H1 (cell line): ENCODE data around the gene APLP2. TPM values are rescaled to one million over a fixed set of nuclear protein-coding genes. Genes with fewer than 3 reads are reported as not detected.

Source experiments
- CTCF ChIA-PET: fragments of 300-600 bp; sonication (Branson Sonifier 250); formaldehyde crosslinking; loops from one replicate; lab custom pipeline; 2021; ENCODE audit not compliant: partially characterized antibody; lab: Charles Lee
- POLR2A ChIA-PET: fragments of 300-600 bp; sonication (Branson Sonifier 250); formaldehyde crosslinking; loops from one replicate; lab custom pipeline; 2021; ENCODE audit warnings: inconsistent platforms; ENCODE audit not compliant: partially characterized antibody; lab: Charles Lee
- DNase-seq, 2 experiments: peaks; one replicate each; pipeline versions ENCODE4 v3.0.0 to v3.0.0-alpha.2; 2010 to 2022; ENCODE audit warnings: low spot score in 2 of 2, low read depth in 1 of 2, mixed read lengths in 1 of 2
- FAIRE-seq: peaks from 2 replicates; lab custom pipeline; 2011; peaks lifted over from hg19 to GRCh38; lab: Jason Lieb, UNC
- H2AFZ ChIP-seq: 2 replicates; pipeline ENCODE4 v1.8.1; 2012; ENCODE audit warnings: low read length, inconsistent platforms
- H2AK5ac ChIP-seq: 2 replicates; pipeline ENCODE4 v1.6.1; 2013; ENCODE audit warnings: low read depth, low read length
- H2BK120ac ChIP-seq: replicated peaks from 2 replicates; pipeline ENCODE3; 2013; ENCODE audit warnings: low read depth, low read length, inconsistent platforms
- H2BK12ac ChIP-seq: 2 replicates; pipeline ENCODE4 v1.6.1; 2013; ENCODE audit warnings: low read depth, low read length
- H2BK15ac ChIP-seq: 2 replicates; pipeline ENCODE4 v1.6.1; 2013; ENCODE audit warnings: low read length
- H2BK20ac ChIP-seq: 2 replicates; pipeline ENCODE4 v1.6.1; 2013; ENCODE audit warnings: low read length
- H2BK5ac ChIP-seq: 2 replicates; pipeline ENCODE4 v1.6.1; 2013; ENCODE audit warnings: low read depth, low read length
- H3K14ac ChIP-seq: 2 replicates; pipeline ENCODE4 v1.6.1; 2013; ENCODE audit warnings: inconsistent platforms; ENCODE audit not compliant: insufficient read length
- H3K18ac ChIP-seq: 2 replicates; pipeline ENCODE4 v1.6.1; 2013; ENCODE audit warnings: low read length; ENCODE audit errors: extremely low read depth
- H3K23ac ChIP-seq: 2 replicates; pipeline ENCODE4 v1.6.1; 2013; ENCODE audit warnings: inconsistent platforms; ENCODE audit not compliant: insufficient read length
- H3K23me2 ChIP-seq: 2 replicates; pipeline ENCODE4 v1.6.1; 2013; ENCODE audit warnings: low read depth, low read length
- H3K27ac ChIP-seq: 2 replicates; pipeline ENCODE4 v1.6.1; 2011; ENCODE audit warnings: low read depth, low read length, inconsistent platforms
- H3K27me3 ChIP-seq, 4 experiments: replicated peaks in 1 of 4; 1 replicate in 1 of 4; 2 replicates in 3 of 4; pipeline versions ENCODE4 v1.6.1 to v1.8.1; 2011 to 2013; ENCODE audit warnings: low read length in 3 of 4, mild to moderate bottlenecking in 3 of 4, inconsistent platforms in 2 of 4, mixed read lengths in 2 of 4, moderate library complexity in 1 of 4; ENCODE audit not compliant: control insufficient read depth in 3 of 4, insufficient read depth in 3 of 4; ENCODE audit errors: extremely low read depth in 1 of 4
- H3K36me3 ChIP-seq, 4 experiments: 2 replicates each; pipeline versions ENCODE4 v1.6.1 to v1.8.1; 2011 to 2013; ENCODE audit warnings: mild to moderate bottlenecking in 4 of 4, low read length in 3 of 4, moderate library complexity in 2 of 4, control low read depth in 1 of 4, inconsistent platforms in 1 of 4; ENCODE audit not compliant: insufficient read depth in 4 of 4, control insufficient read depth in 2 of 4
- H3K4ac ChIP-seq: replicated peaks from 2 replicates; pipeline ENCODE3; 2013; ENCODE audit warnings: low read length, low read depth, mixed read lengths, inconsistent platforms; ENCODE audit not compliant: insufficient read length
- H3K4me1 ChIP-seq, 4 experiments: replicated peaks in 1 of 4; 1 replicate in 1 of 4; 2 replicates in 3 of 4; pipeline versions ENCODE4 v1.6.1 to v1.8.1; 2011 to 2013; ENCODE audit warnings: low read length in 3 of 4, inconsistent platforms in 2 of 4, mixed read lengths in 1 of 4; ENCODE audit not compliant: insufficient read depth in 4 of 4, control insufficient read depth in 3 of 4
- H3K4me2 ChIP-seq, 2 experiments: 2 replicates each; pipeline versions ENCODE4 v1.6.1 to v1.8.1; 2011 to 2013; ENCODE audit warnings: low read depth in 2 of 2, low read length in 2 of 2, control low read depth in 1 of 2, inconsistent platforms in 1 of 2, mild to moderate bottlenecking in 1 of 2; ENCODE audit not compliant: insufficient read depth in 1 of 2
- H3K4me3 ChIP-seq, 4 experiments: fragments of 200-600, 300-600 bp in 1 of 4; sonication (generic), shearing (Covaris generic), sonication (Bioruptor Twin) in 1 of 4; 2 replicates each; pipeline versions ENCODE4 v1.5.1 to v1.8.1; 2011 to 2016; ENCODE audit warnings: low read length in 4 of 4, low read depth in 3 of 4, control low read depth in 2 of 4, inconsistent platforms in 2 of 4, mild to moderate bottlenecking in 2 of 4, mixed read lengths in 1 of 4, moderate library complexity in 1 of 4; ENCODE audit not compliant: insufficient read depth in 2 of 4; ENCODE audit errors: extremely low read depth in 1 of 4
- H3K56ac ChIP-seq: replicated peaks from 2 replicates; pipeline ENCODE3; 2013; ENCODE audit warnings: low read depth, mild to moderate bottlenecking, mixed read lengths, low read length, inconsistent platforms; ENCODE audit not compliant: insufficient read length
- H3K79me1 ChIP-seq: 2 replicates; pipeline ENCODE4 v1.6.1; 2013; ENCODE audit warnings: low read depth, low read length, control low read depth
- H3K79me2 ChIP-seq, 2 experiments: 2 replicates each; pipeline versions ENCODE4 v1.6.1 to v1.8.1; 2012 to 2013; ENCODE audit warnings: low read length in 2 of 2, mild to moderate bottlenecking in 2 of 2, inconsistent platforms in 1 of 2; ENCODE audit not compliant: insufficient read depth in 2 of 2, control insufficient read depth in 1 of 2
- H3K9ac ChIP-seq, 4 experiments: replicated peaks in 1 of 4; 1 replicate in 1 of 4; 2 replicates in 3 of 4; pipeline versions ENCODE4 v1.6.1 to v1.8.1; 2011 to 2013; ENCODE audit warnings: low read depth in 3 of 4, low read length in 3 of 4, control low read depth in 2 of 4, mild to moderate bottlenecking in 2 of 4, moderate library complexity in 2 of 4, inconsistent platforms in 1 of 4; ENCODE audit errors: extremely low read depth in 1 of 4
- H3K9me3 ChIP-seq, 2 experiments: 2 replicates each; pipeline versions ENCODE4 v1.6.1 to v1.8.1; 2012 to 2013; ENCODE audit warnings: mild to moderate bottlenecking in 2 of 2, moderate library complexity in 2 of 2, control low read depth in 1 of 2, inconsistent platforms in 1 of 2, low read depth in 1 of 2, low read length in 1 of 2, mixed read lengths in 1 of 2; ENCODE audit not compliant: insufficient read depth in 2 of 2
- H4K20me1 ChIP-seq, 2 experiments: replicated peaks in 1 of 2; 2 replicates each; pipeline versions ENCODE3 to v1.8.1; 2011 to 2013; ENCODE audit warnings: inconsistent platforms in 2 of 2, low read length in 2 of 2, mild to moderate bottlenecking in 1 of 2; ENCODE audit not compliant: insufficient read depth in 2 of 2, control insufficient read depth in 1 of 2
- H4K5ac ChIP-seq: 2 replicates; pipeline ENCODE4 v1.6.1; 2013; ENCODE audit warnings: low read length, low read depth, mixed read lengths, inconsistent platforms; ENCODE audit not compliant: insufficient read length
- H4K8ac ChIP-seq: 2 replicates; pipeline ENCODE4 v1.8.0; 2013; ENCODE audit warnings: mild to moderate bottlenecking, moderate library complexity, low read length, inconsistent platforms; ENCODE audit not compliant: insufficient read depth; ENCODE audit errors: extremely low read depth
- H4K91ac ChIP-seq: replicated peaks from 2 replicates; pipeline ENCODE3; 2013; ENCODE audit warnings: low read length, mixed read lengths, inconsistent platforms; ENCODE audit not compliant: insufficient read length
- CTBP2 ChIP-seq: IDR thresholded peaks from 2 replicates; pipeline ENCODE4 v1.7.0; 2011; ENCODE audit warnings: borderline replicate concordance, mild to moderate bottlenecking, moderate library complexity, mixed read lengths, low read length; ENCODE audit not compliant: insufficient read depth, insufficient read length
- E2F6 ChIP-seq: IDR thresholded peaks from 2 replicates; pipeline ENCODE4 v1.6.1; 2012; ENCODE audit warnings: inconsistent platforms
- EGR1 ChIP-seq: IDR thresholded peaks from 2 replicates; pipeline ENCODE4 v1.6.1; 2011; ENCODE audit warnings: low read depth, low read length, borderline replicate concordance
- KDM4A ChIP-seq: IDR thresholded peaks from one replicate; pipeline ENCODE4 v1.7.1; 2012; ENCODE audit warnings: low read depth, mild to moderate bottlenecking, moderate library complexity, low read length, inconsistent platforms; ENCODE audit not compliant: severe bottlenecking
- NRF1 ChIP-seq: IDR thresholded peaks from 2 replicates; pipeline ENCODE4 v1.6.1; 2011; ENCODE audit warnings: mild to moderate bottlenecking, low read depth, low read length, improper control_type of control experiment
- PHF8 ChIP-seq: fragments of 200-600 bp; sonication (generic); conservative IDR thresholded peaks from 2 replicates; pipeline ENCODE4 v1.7.1; 2012; ENCODE audit warnings: low read depth, mild to moderate bottlenecking, inconsistent platforms, low read length, moderate library complexity
- RNF2 ChIP-seq: fragments of 200-900, 300-1000 bp; sonication (generic); IDR thresholded peaks from 2 replicates; pipeline ENCODE4 v1.7.1; 2016; ENCODE audit warnings: borderline replicate concordance, low read depth, mild to moderate bottlenecking, antibody characterized with exemption, low read length; ENCODE audit not compliant: poor library complexity, severe bottlenecking; ENCODE audit errors: missing control alignments
- SAP30 ChIP-seq: fragments of 300-600 bp; sonication (generic); IDR thresholded peaks from 2 replicates; pipeline ENCODE4 v1.7.1; 2012; ENCODE audit warnings: low read length, moderate library complexity, mild to moderate bottlenecking, inconsistent platforms; ENCODE audit not compliant: insufficient read depth, insufficient replicate concordance
- SUZ12 ChIP-seq: fragments of 200-600 bp; sonication (generic); IDR thresholded peaks from 2 replicates; pipeline ENCODE4 v1.6.1; 2012; ENCODE audit warnings: mild to moderate bottlenecking, inconsistent platforms, low read length, moderate library complexity, mixed read lengths
- WGBS, 2 experiments: shearing (Covaris generic) in 1 of 2; methylation state at CpG; one replicate each; pipeline versions ENCODE4 v1.1.6 to v1.1.7; 2013 to 2015; ENCODE audit warnings: low lambda C conversion rate in 2 of 2, mixed read lengths in 2 of 2, inconsistent platforms in 1 of 2, low coverage in 1 of 2, missing lambda C conversion rate in 1 of 2; ENCODE audit not compliant: insufficient replicate concordance in 2 of 2, insufficient coverage in 1 of 2, insufficient read length in 1 of 2; ENCODE audit errors: extremely low coverage in 1 of 2, missing lambda C conversion rate in 1 of 2; 5-methylcytosine and 5-hydroxymethylcytosine counted together
- polyA plus RNA-seq, 7 experiments: library from polyadenylated mRNA; depleted of rRNA in 3 of 7; stranded (reverse) in 5 of 7; unstranded in 2 of 7; fragments of >200 nt in 5 of 7; fragments of 200-250 nt in 2 of 7; gene quantifications; 1 replicate in 5 of 7; 2 replicates in 1 of 7; 4 replicates in 1 of 7; pipeline versions ENCODE4 v1.2.1 to v1.2.3, GENCODE V29; 2011 to 2013; ENCODE audit warnings: missing spikeins in 2 of 7, mixed read lengths in 2 of 7
- total RNA-seq: library from RNA; stranded (reverse); fragmentation: NEBNext Ultra II Directional; extraction: Animal tissue kit (Norgen Biotek cat#: 25700); gene quantifications from 2 replicates; pipeline ENCODE4 v1.2.1, GENCODE V29; 2021
- TF ChIP-seq, protein P1 (sequence below): IDR thresholded peaks from 2 replicates; pipeline ENCODE4 v1.6.1; 2011; ENCODE audit warnings: low read length, improper control_type of control experiment

Gene APLP2
- total and polyA plus RNA-seq, 2 of the 8 experiments (the other 6 are each of a cell fraction or from before 2014, with no cell fraction given) = 222 to 315 TPM

GRCh38 chr11:130106381-130106780 lies 36.7 kb downstream of the APLP2 start:
- ChIA-PET CTCF (interaction anchor here (0.6 to 1.1 kb wide), 2 partner anchors 26 to 30 kb away, joined by 3 read pairs; no protein-coding TSS in a partner anchor), POLR2A (interaction anchor here (0.6 to 3.4 kb wide), 3 partner anchors 12 to 114 kb away, joined by 3 to 11 read pairs (median 3); no protein-coding TSS in a partner anchor)
- H3K18ac ChIP-seq = no peak overlapping the region
- DNase-seq (no peak), FAIRE-seq (no peak)
- no peak overlapping the region for H3K27ac ChIP-seq
- H2AK5ac ChIP-seq = no peak overlapping the region
- 88% methylated on average over 5 of the region's 5 CpGs; no CpG with 5 or more reads in 1 of the 2 experiments for WGBS, 2 experiments
- H2AFZ ChIP-seq = no peak overlapping the region
- no peak overlapping the region for H3K9ac ChIP-seq
- no peak overlapping the region for H3K4me2 ChIP-seq
- H4K20me1 ChIP-seq = peaks cover 2 to 7% of the 10 kb centered on the region in 2 experiments
- no peak overlapping the region for H3K4me3 ChIP-seq
- H3K56ac ChIP-seq = no peak overlapping the region
- H3K79me2 ChIP-seq = peaks cover 3 to 71% of the 10 kb centered on the region in 2 experiments; a peak in 3 of 4 replicates
- no peaks in the 10 kb centered on the region; the same call in 1 of the 2 replicates for H3K23me2 ChIP-seq
- no peaks in the 10 kb centered on the region for H3K9me3 ChIP-seq
- H4K5ac ChIP-seq = no peak overlapping the region
- H3K79me1 ChIP-seq = 0 out of 2 replicates have a peak, but pooled peaks cover 2% of the 10 kb centered on the region
- H3K23ac ChIP-seq = no peak overlapping the region
- H2BK5ac ChIP-seq = no peak overlapping the region
- H4K91ac ChIP-seq = no peak overlapping the region
- no peak overlapping the region for H2BK120ac ChIP-seq
- no peak overlapping the region for H3K4ac ChIP-seq
- peaks cover 0 to 10% (median 6%) of the 10 kb centered on the region in 4 experiments; a peak in 4 of 7 replicates for H3K4me1 ChIP-seq
- no peak overlapping the region for H2BK15ac ChIP-seq
- no peak overlapping the region for H2BK20ac ChIP-seq
- H3K27me3 ChIP-seq = no peaks in the 10 kb centered on the region
- no peak overlapping the region for H3K14ac ChIP-seq
- peaks cover 5 to 16% (median 14%) of the 10 kb centered on the region in 4 experiments; a peak in 7 of 8 replicates for H3K36me3 ChIP-seq
- no peak overlapping the region for H2BK12ac ChIP-seq
- H4K8ac ChIP-seq = no peak overlapping the region
- TF ChIP-seq, protein P1, sequence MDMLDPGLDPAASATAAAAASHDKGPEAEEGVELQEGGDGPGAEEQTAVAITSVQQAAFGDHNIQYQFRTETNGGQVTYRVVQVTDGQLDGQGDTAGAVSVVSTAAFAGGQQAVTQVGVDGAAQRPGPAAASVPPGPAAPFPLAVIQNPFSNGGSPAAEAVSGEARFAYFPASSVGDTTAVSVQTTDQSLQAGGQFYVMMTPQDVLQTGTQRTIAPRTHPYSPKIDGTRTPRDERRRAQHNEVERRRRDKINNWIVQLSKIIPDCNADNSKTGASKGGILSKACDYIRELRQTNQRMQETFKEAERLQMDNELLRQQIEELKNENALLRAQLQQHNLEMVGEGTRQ = no peak
- TF ChIP-seq RNF2 (no peak), SAP30 (no peak), CTBP2 (no peak), E2F6 (no peak), EGR1 (no peak), PHF8 (no peak), SUZ12 (no peak), KDM4A (no peak), NRF1 (no peak)
